Right lobe of liver (tissue), 4 donors: Measurements from ENCODE around the gene NEK10.

Experiments used
- CTCF ChIP-seq, 4 donors: fragments of 200-600 bp in 3 of 4; fragments of 450-650 bp in 1 of 4; IDR thresholded peaks; one replicate each; pipeline versions ENCODE4 v1.5.1 to v1.8.0; 2016 to 2022; ENCODE audit warnings: antibody characterized with exemption in 4 of 4, mild to moderate bottlenecking in 2 of 4
- POLR2A ChIP-seq: fragments of 450-650 bp; IDR thresholded peaks from one replicate; pipeline ENCODE4 v1.6.1; 2017; ENCODE audit warnings: antibody characterized with exemption, mild to moderate bottlenecking
- donor health status: DM: no; HTN: no; CAD: no.
- donor health status: DM: no; HTN: no; CAD: no.
- donor health status: DM: no; HTN: yes; CAD: no.

DNA sequence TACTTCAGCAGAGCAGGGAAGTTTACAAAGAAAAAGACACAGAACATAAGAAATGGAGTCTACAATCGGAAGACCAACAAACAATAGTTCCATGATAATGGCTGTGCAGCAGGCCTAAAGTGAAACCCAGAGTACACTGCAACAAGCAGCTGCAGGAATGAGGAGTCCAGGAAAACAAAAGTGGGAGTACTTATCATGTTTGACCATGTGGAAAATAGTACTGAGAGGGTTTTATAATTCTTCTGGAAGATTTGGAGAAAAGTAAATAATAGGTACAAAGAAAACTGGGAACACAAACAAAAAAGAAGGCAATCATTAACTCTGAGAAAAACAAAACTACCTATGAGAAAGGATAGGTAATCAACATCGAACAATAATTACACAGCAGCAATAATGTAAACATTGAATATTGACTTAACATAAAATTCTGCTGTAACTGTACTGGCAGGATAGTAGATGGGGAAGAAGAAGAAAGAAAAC, 87.5 kb downstream of the NEK10 start:
- no peak for TF ChIP-seq CTCF (IDR thresholded peaks at IDR 0.05)
- TF ChIP-seq POLR2A, result no peak
